Glomerular endothelial cell (primary cell): ENCODE results near the gene LAPTM5. TPM values are rescaled to one million over a fixed set of nuclear protein-coding genes. Genes with fewer than 3 reads are reported as not detected.
"Not testable (repeated sequence)": the region's sequence is repeated elsewhere in the genome, so short reads cannot be mapped to it uniquely, and the experiment has no call there.

Experiments
- DNase-seq: peaks from one replicate; pipeline ENCODE4 v3.0.0-alpha.2; 2011; ENCODE audit warnings: low read depth, low spot score; ENCODE audit errors: extremely low read depth
- total RNA-seq: library from RNA; depleted of rRNA; stranded (reverse); fragments of >200 nt; gene quantifications from 2 replicates; pipeline ENCODE4 v1.2.3, GENCODE V29; 2015

LAPTM5 gene
- total RNA-seq, 1 donor from 2014 or later = 132 TPM

DNA sequence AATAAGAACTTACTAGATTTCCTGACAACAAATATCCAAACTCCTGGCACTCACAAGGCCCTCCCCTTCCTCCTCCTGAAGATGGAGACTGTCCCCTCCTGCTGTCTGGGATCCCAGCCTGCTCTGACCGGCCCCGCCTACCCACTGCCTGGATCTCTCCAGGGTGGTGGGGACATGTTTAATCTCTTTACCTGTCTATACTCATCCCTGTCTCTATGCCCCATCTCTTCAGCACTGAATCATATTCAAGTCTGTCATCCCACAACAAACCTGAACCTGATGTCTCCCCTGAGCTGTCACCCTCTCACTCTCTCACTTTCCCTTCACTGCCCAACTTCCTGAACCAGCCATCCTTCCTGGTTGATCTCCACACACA, 56.3 kb downstream of the LAPTM5 start:
- DNase-seq = no peak

DNA sequence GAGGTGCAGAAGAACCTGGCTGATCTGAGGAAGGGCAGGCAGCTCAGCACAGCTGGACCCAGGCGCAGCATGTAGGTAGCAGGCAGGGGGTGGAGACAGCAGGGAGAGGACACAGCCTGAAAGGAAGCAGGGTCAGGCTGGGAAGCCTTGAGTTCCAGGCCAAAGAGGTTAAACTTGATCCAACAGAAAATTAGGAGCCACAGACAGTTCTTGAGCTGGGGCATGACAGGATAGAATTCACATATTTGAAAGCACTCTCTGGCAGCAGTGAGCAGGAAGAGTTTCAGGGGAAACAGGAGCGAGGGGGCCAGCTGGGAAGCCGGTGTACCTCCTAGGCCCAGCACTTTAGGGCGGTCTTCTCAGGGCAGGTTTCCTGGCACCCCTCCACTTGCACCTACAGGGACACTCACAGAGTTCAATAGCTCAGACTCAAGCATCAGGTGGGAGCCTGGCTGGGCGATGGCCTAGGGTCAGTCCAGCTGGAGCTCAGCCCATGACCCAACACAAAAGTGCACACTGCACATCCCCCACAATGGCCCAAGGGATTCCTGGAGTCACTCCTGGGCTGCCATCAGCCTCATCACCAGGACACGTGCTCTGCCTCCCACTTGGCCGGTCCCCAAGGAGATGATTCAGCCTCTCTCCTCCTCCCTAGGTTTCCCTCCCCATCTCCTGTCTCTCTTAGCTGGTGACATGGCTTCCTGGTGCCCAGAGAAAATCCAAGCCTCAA, 56.9 kb downstream of the LAPTM5 start:
- no peak for DNase-seq

- no peak for DNase-seq
Measured at GRCh38 chr1:30699762-30700161, 57.8 kb downstream of the LAPTM5 start.

- no peak for DNase-seq
Measured at GRCh38 chr1:30698401-30698981, 59.1 kb downstream of the LAPTM5 start.

DNA sequence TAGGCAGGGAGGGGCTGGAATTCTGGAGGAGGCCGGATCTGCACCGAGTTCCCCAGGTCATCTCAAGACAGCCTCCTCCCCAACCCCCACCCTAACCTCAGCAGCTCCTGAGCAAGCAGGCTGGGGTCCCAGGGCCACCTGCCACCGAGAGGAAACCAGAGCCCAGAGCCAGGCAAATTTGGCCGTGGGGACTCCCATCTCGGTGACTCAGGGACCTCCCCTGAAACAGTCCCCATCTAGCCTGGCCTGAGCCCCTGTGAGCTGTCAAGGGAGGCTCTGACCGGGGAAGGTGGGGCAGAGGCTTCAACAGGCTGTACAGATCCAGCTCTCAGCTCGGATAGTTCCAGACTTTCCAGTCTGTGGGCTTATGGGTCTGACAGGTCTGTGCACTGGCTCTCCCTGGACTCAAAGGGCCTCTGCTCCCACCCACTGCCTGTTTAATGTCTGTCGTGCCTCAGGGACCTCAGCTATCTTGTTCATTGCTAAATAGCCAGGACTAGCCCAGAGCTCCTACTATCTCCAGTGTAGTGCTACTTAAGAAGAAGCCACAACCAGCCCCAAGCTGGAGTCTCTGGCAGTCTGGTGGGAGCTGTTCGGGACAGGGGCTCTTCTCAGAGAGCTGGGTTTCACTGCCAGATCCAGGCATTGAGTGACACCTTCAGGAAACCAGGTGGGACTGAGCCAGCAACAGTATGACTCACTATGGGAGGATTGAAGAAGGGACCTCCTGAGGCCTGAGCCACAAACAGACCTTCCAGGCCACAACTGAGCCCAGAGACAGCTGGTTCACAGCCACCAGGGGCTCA, 59.8 kb downstream of the LAPTM5 start:
- no peak for DNase-seq

DNA sequence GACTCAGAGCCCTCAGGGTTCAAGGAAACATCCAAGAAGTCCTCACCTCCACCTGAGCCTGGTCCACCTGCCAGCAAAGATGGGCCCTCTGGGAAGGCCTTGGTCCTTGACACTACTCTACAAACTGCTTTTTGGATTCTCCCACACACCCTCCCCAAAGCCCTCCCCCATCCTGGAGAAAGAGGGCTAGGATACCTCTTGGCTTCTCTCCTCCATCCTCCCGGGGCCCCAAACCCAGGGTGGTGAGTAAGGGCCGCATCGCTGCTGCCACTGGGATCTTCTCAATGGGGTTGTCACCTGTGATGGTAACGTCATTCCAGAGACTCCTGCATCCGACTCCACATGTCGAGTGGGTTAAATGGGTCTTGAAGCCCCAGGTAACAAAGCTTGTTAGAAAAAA, 60.7 kb downstream of the LAPTM5 start:
- no peak for DNase-seq

- no peak for DNase-seq
Measured at GRCh38 chr1:30695439-30695841, 62.1 kb downstream of the LAPTM5 start.

DNA sequence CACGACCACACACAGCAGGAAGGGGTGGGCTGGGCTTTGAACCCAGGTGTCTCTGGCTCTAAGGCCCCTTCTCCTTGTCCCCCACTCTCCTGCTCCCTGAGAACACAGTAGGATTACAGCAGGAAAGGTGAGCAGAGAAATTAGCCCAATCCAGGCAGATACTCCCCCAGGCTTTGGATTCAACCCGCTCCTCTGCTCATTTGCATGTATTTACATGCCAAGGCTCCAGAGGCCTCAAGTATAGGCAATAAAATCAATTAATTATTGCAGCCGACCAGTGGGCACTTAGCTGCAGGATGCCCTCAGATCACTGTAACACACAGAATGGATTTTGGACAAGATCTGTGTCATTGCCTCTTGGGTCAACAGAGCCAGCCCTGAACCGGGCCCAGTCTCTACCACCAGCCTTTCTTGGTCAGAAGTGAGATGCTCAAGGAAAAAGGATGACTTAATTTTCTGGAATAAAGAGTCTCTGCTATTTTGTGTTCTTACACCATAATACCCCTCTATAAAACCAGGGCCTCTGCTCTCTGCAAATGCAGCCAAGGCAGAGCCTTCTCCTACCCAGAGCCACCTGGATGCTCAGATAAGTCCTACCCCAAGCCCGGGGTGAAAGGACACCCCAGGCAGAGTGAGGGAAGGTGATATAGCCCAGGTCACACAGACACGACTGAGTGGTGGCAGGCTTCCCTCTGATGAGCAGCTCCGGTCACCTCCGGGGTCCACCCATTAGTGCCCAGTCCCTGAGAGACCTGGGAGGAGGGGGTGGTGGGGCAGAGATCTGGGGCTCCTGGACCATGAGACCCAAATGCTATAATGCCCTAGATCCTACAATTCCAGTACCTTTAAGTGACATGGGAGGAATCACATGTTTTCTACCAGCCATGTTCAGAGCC, 63.0 kb downstream of the LAPTM5 start:
- DNase-seq = no peak

- DNase-seq = no peak
Measured at GRCh38 chr1:30693822-30694221, 63.8 kb downstream of the LAPTM5 start.

DNA sequence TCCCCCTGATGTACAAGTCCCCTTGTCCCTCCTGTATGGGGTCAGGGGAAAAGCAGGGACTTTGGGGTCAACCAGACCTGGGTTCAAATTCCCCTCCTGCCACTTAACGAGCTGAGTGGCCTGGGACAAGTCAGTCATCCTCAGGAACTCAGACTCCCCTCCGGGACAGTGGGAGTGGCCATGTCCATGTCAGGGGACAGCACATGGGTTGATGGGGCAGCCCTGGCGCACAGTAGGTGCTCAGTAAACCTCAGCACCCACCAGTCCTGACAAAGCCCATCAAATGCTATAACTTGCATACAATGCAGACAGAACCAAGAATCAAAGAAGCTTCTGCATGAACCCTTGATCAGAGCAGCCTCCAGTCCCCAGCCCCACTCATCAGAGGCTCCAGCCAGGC, 64.2 kb downstream of the LAPTM5 start:
- DNase-seq = no peak

- DNase-seq = no peak
Measured at GRCh38 chr1:30692948-30693301, 64.6 kb downstream of the LAPTM5 start.

DNA sequence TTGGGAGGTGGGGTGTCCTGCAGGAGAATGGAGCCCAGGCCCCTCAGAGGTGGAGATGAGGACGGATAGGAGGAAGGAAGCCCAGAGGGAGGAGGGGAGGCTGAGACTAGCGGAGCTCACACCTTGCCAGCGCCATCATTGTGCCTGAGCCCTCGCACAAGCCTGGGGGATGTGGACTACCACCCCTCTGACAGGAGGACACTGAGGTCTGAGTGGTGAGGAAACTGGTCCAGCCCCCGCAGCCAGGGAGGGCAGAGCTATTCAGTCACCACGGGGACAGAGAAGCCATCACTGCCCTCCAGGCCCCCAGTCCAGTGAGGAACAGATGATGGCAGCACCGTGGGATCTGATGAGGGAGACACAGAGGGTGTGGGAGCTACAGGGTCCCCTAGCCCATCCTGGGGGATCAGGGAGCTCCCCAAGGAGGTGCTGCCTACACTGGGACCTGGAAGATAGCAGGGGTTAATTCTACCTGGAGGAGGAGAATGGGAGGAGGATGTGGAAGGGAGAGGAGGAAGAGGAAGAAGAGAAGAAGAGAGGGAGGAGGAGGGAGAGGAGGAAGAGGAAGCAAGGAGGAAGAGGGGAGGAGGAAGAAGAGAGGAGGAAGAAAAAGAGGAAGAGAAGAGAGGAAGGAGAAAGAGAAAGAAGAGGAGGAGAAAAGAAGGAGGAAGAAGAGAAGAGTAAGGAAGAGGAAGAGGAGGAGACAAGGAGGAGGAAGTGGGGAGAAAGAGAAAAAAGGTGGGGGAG, 65.2 kb downstream of the LAPTM5 start:
- DNase-seq = no peak

DNA sequence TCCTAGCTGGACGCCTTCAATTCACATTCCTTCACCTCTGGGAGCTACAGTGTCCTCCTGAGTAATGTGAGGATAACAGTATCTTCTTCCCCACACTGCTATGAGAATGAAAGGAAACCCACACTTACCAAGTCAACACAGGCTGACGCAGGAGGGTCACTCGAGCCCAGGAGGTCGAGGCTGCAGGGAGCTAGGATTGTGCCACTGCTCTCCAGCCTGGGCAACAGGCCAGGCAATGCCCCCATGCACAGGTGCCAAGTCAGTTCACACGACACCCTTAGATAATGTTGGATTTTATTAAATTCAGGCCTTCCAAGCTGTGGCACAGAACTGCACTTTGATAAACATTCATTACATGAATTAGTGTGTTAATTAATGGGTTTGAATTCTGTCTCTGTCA, 66.1 kb downstream of the LAPTM5 start:
- no peak for DNase-seq

GRCh38 chr1:30689901-30690645, 67.5 kb downstream of the LAPTM5 start:
- DNase-seq = no peak

DNA sequence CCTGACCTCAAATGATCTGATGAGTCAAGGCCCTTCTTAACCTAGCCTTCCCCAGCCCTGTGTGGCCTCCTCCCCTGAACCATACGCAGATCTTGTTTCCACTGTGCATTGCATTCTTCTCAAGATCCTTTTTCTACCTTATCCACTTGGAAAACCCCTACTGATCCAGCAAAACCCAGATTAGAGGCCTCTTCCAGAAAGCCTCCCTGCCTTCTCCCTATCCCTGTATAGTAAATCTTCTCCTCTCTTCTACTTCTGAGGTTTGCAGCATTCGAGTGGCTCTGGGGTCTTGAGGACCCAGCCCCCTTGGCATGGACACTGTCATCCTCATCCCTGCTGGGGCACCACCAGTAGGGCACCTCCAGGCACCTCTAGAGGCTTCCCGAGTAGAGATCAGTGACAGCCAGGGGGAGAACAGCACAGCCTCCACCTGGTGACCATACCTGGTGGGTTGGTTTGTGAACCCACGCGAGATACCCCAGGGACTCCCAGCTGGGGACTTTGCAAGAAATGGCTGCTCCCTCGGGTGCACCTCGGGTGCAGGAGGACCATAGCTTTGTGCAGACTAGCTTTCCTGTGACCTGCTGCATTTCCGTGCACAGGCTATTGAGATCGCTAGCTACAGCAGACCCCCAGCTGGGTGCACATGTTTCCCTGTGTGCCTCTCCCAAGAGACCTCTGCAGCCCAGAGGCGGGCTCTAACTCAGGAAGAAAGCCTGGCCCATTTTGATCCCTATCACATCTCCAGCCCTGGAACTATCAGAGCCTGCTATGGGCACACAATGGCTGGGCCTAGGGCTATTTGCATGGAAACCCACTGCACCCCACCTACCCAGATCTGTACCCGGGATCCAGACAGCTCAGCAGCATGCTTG, 68.4 kb downstream of the LAPTM5 start:
- DNase-seq = no peak

- DNase-seq = not testable (repeated sequence)
Measured at GRCh38 chr1:30688516-30688915, 69.1 kb downstream of the LAPTM5 start.

- no peak for DNase-seq
Measured at GRCh38 chr1:30687886-30688285, 69.7 kb downstream of the LAPTM5 start.

DNA sequence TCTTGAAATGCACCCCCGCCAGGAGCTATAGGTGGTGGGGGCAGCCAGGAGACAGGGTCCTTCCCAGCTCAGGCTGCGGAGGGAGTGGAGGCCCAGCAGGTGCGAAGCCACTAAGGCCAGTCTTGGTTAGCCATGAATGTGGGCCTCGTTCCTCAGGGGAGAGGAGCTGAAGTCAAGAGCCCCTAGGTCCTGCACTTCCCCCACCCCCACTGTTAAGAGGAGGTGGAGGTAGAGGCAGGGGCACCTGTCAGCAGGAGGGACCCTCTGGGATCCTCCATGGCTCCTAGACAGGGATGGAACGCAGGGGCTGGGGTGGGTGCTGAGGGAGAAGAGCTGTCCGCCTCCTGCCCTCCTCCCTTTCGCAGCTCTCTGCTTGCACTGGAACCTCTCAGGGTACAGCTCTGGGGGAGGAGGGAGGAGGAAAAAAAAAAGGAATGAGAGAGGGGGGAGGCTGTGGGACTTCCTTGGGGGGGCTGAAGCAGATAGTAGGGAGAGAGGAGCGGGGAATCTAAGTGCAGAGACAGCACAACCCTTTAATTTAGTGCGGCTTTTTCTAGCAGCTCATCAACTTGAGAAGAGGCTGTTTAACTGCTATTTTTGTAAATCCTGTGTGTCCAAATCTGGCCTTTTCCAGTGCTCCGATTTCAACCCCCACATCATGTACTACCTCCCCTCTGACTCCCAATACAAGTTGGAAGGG, 71.2 kb downstream of the LAPTM5 start:
- DNase-seq = no peak
